ENCODE data around the gene SPRED1.

SPRED1 gene

GRCh38 chr15:38389924-38390542, 137.4 kb downstream of the SPRED1 start:
- no peak overlapping the region for H3K4me3 ChIP-seq (ENCODE audit: low read depth, low read length)
- no peaks in the 10 kb centered on the region for H3K4me1 ChIP-seq (ENCODE audit: control insufficient read depth, insufficient read depth, low read length)
- H3K36me3 ChIP-seq (ENCODE audit: control insufficient read depth, insufficient read depth, low read length) = no peaks in the 10 kb centered on the region
- no peaks in the 10 kb centered on the region for H3K27me3 ChIP-seq (ENCODE audit: control insufficient read depth, insufficient read depth, low read length)
- H3K9ac ChIP-seq (ENCODE audit: low read depth, low read length) = no peak overlapping the region
- no peaks in the 10 kb centered on the region for H3K9me3 ChIP-seq (ENCODE audit: control insufficient read depth, insufficient read depth, low read length)
- H3K27ac ChIP-seq (ENCODE audit: low read depth, low read length) = no peak overlapping the region

DNA sequence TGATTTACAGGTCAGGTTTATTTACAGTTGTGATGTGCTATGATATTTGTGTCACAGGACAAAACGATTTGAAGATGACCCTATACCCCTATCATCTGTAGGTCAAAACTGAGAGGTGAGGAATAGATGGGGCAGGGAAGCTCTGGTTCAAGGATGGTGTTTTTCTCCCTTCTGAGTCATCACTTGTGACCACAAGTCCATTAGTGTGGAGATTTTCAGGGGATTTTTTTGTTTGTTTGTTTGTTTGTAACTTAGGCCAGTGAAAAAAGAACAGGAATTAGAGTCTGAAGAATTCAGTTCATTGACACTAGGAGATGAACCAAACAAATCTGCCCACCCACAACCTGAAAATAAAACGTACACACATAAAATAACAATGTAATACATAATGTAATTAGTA, 138.6 kb downstream of the SPRED1 start:
- no peaks in the 10 kb centered on the region for H3K4me1 ChIP-seq (ENCODE audit: control insufficient read depth, insufficient read depth, low read length)
- no peaks in the 10 kb centered on the region for H3K36me3 ChIP-seq (ENCODE audit: control insufficient read depth, insufficient read depth, low read length)
- H3K9me3 ChIP-seq (ENCODE audit: control insufficient read depth, insufficient read depth, low read length) = no peaks in the 10 kb centered on the region
- H3K27me3 ChIP-seq (ENCODE audit: control insufficient read depth, insufficient read depth, low read length) = no peaks in the 10 kb centered on the region
- no peak overlapping the region for H3K9ac ChIP-seq (ENCODE audit: low read depth, low read length)
- H3K27ac ChIP-seq (ENCODE audit: low read depth, low read length) = no peak overlapping the region
- no peak overlapping the region for H3K4me3 ChIP-seq (ENCODE audit: low read depth, low read length)

- no peaks in the 10 kb centered on the region for H3K36me3 ChIP-seq (ENCODE audit: control insufficient read depth, insufficient read depth, low read length)
- no peaks in the 10 kb centered on the region for H3K27me3 ChIP-seq (ENCODE audit: control insufficient read depth, insufficient read depth, low read length)
- no peak overlapping the region for H3K9ac ChIP-seq (ENCODE audit: low read depth, low read length)
- no peak overlapping the region for H3K4me3 ChIP-seq (ENCODE audit: low read depth, low read length)
- no peaks in the 10 kb centered on the region for H3K9me3 ChIP-seq (ENCODE audit: control insufficient read depth, insufficient read depth, low read length)
- H3K27ac ChIP-seq (ENCODE audit: low read depth, low read length) = no peak overlapping the region
- peaks cover 3% of the 10 kb centered on the region; the same call in 1 of the 2 replicates for H3K4me1 ChIP-seq (ENCODE audit: control insufficient read depth, insufficient read depth, low read length)
Observed at GRCh38 chr15:38398134-38398533, 145.5 kb downstream of the SPRED1 start.

- peaks cover 3% of the 10 kb centered on the region; the same call in 1 of the 2 replicates for H3K4me1 ChIP-seq (ENCODE audit: control insufficient read depth, insufficient read depth, low read length)
- no peak overlapping the region for H3K27ac ChIP-seq (ENCODE audit: low read depth, low read length)
- H3K27me3 ChIP-seq (ENCODE audit: control insufficient read depth, insufficient read depth, low read length) = no peaks in the 10 kb centered on the region
- no peak overlapping the region for H3K4me3 ChIP-seq (ENCODE audit: low read depth, low read length)
- no peaks in the 10 kb centered on the region for H3K9me3 ChIP-seq (ENCODE audit: control insufficient read depth, insufficient read depth, low read length)
- H3K36me3 ChIP-seq (ENCODE audit: control insufficient read depth, insufficient read depth, low read length) = no peaks in the 10 kb centered on the region
- no peak overlapping the region for H3K9ac ChIP-seq (ENCODE audit: low read depth, low read length)
Observed at GRCh38 chr15:38401106-38401505, 148.5 kb downstream of the SPRED1 start.

DNA sequence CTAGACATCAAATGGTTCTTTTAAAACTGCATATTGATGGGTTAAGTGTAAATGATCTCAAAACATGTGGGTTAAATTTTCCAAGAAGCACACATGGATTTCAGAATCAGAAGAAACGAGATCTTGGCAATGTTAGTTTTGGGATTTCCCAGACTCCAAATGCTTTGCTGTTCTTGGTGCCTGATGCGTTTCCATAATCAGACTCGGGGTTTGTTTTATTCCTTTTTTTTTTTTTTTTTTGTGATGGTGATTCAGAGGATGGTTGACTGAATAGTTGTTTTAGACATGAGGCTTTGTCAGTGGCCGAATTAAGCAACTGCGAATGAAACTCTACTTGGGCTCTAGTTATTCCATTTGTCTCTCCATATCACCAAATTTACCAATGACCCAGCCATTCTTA, 149.1 kb downstream of the SPRED1 start:
- no peaks in the 10 kb centered on the region for H3K27me3 ChIP-seq (ENCODE audit: control insufficient read depth, insufficient read depth, low read length)
- H3K9me3 ChIP-seq (ENCODE audit: control insufficient read depth, insufficient read depth, low read length) = no peaks in the 10 kb centered on the region
- no peaks in the 10 kb centered on the region for H3K36me3 ChIP-seq (ENCODE audit: control insufficient read depth, insufficient read depth, low read length)
- H3K9ac ChIP-seq (ENCODE audit: low read depth, low read length) = no peak overlapping the region
- H3K4me1 ChIP-seq (ENCODE audit: control insufficient read depth, insufficient read depth, low read length) = peaks cover 3% of the 10 kb centered on the region; the same call in 1 of the 2 replicates
- no peak overlapping the region for H3K27ac ChIP-seq (ENCODE audit: low read depth, low read length)
- no peak overlapping the region for H3K4me3 ChIP-seq (ENCODE audit: low read depth, low read length)

DNA sequence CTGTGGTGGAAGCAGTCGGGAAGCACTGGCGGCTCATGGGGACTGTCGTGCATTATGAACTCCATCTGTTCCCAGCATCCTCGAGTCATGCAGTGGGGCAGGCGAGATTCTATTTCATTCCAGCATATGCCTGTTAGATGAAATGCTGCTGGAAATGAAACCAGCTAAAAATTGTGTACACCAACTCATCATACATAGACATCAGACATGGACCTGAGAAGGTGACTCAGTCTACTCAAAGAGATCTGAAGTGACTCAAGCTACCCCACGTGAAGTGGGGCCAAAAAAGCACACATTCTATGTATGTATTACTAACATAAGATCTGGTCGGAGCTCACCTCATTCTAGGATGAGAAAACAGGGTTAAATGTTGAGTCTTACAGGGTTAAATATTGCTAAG, 153.8 kb downstream of the SPRED1 start:
- no peak overlapping the region for H3K9ac ChIP-seq (ENCODE audit: low read depth, low read length)
- H3K27ac ChIP-seq (ENCODE audit: low read depth, low read length) = no peak overlapping the region
- no peaks in the 10 kb centered on the region for H3K4me1 ChIP-seq (ENCODE audit: control insufficient read depth, insufficient read depth, low read length)
- no peak overlapping the region for H3K4me3 ChIP-seq (ENCODE audit: low read depth, low read length)
- no peaks in the 10 kb centered on the region for H3K27me3 ChIP-seq (ENCODE audit: control insufficient read depth, insufficient read depth, low read length)
- no peaks in the 10 kb centered on the region for H3K36me3 ChIP-seq (ENCODE audit: control insufficient read depth, insufficient read depth, low read length)
- H3K9me3 ChIP-seq (ENCODE audit: control insufficient read depth, insufficient read depth, low read length) = no peaks in the 10 kb centered on the region
